Jurkat, Clone E6-1 (cell line): Measurements from ENCODE around the gene KLF8.

Source experiments
- DNase-seq: peaks from one replicate; pipeline ENCODE4 v3.0.0-alpha.2; 2011; ENCODE audit warnings: low read depth, low spot score
- H3K4me3 ChIP-seq: 2 replicates; pipeline ENCODE4 v1.5.1; 2011; ENCODE audit warnings: mild to moderate bottlenecking, low read length, control low read depth, moderate library complexity

The KLF8 gene

GRCh38 chrX:56289449-56289848, 57.3 kb downstream of the KLF8 start:
- no peak for DNase-seq
- H3K4me3 ChIP-seq: no peak overlapping the region

- no peak overlapping the region for H3K4me3 ChIP-seq
- DNase-seq: no peak
Measured at GRCh38 chrX:56308726-56309125, 76.6 kb downstream of the KLF8 start.

GRCh38 chrX:56309881-56310280, 77.7 kb downstream of the KLF8 start:
- DNase-seq: no peak
- H3K4me3 ChIP-seq: no peak overlapping the region

DNA sequence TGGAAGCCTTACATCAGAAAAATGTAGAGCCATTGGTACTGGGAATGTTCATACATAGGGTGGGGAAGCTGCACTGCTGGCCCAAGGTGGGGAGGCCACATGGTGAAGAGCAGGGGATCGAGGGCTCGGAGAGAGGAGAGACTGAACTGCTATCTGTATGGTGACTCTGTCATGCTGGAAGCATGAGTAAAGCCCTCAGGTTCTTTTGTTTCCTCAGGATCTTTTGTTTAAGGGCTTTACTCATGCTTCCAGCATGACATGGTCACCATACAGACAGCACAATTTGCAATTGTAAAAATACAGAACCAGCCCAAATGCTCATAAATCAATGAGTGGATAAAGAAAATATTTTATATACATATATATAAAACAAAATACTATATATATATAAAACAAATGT, 78.4 kb downstream of the KLF8 start:
- no peak for DNase-seq
- no peak overlapping the region for H3K4me3 ChIP-seq

GRCh38 chrX:56313308-56313707, 81.2 kb downstream of the KLF8 start:
- H3K4me3 ChIP-seq: no peak overlapping the region
- no peak for DNase-seq

DNA sequence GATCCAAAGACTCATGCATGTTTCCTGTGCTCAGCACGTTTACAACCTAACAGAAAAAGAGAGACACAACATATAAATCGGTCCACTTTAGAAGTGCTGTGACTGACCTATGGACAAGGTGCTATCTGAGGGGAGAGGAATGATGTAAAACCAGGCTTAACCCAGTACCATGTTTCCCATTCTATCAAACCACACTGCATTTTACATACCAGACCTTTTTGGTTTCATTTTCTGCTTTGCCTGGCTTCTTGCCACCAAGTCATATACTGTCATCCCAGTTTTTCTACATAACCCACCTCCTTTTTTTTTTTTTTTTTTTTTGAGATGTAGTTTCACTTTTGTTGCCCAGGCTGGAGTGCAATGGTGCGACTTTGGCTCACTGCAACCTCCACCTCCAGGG, 82.2 kb downstream of the KLF8 start:
- H3K4me3 ChIP-seq: no peak overlapping the region
- DNase-seq: peak; percentile 44

- DNase-seq: no peak
- no peak overlapping the region for H3K4me3 ChIP-seq
Measured at GRCh38 chrX:56318076-56318475, 85.9 kb downstream of the KLF8 start.

GRCh38 chrX:56319165-56319564, 87.0 kb downstream of the KLF8 start:
- no peak for DNase-seq
- H3K4me3 ChIP-seq: no peak overlapping the region
